Measurements from ENCODE around the gene EIF4G3. TPM values are rescaled to one million over a fixed set of nuclear protein-coding genes. Genes with fewer than 3 reads are reported as not detected.

The EIF4G3 gene
- polyA plus RNA-seq, 1 of the 3 experiments (the other 2 are of a cell fraction) = 32.0 TPM

DNA sequence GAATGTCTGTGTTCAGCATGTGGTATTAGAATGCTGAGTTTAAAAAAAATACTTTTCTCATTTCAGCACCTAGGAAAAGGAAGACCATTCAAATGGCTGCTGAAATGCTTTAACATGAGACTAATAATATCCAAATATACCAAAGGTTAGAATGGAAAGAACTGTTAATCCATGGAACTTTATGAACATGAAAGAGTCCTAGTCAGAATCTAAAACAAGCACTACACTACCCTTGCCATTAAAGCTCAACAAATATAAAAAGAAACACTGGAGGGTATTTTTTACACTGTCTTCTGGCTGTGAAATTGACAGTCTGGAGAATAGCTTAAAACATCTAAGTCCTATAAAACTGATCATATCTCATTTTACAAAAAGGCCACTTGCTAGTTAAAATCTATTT is 276.6 kb downstream of the EIF4G3 start:
- Histone ChIP-seq H3K9me3 (no peaks in the 10 kb centered on the region), H3K4me3 (ENCODE audit: low read depth in 2 of 2, low read length in 1 of 2) (no peak overlapping the region), H3K27me3 (ENCODE audit: insufficient read depth) (no peaks in the 10 kb centered on the region), H3F3A (replicated peaks; ENCODE audit: insufficient read depth) (no peaks in the 10 kb centered on the region), H2AFZ (ENCODE audit: low read depth) (no peak overlapping the region), H3K27ac (ENCODE audit: low read depth in 2 of 2, low read length in 1 of 2) (no peak overlapping the region), H4K20me1 (ENCODE audit: insufficient read depth) (no peaks in the 10 kb centered on the region), H3K4me2 (no peak overlapping the region), H3K4me1 (ENCODE audit: control insufficient read depth in 1 of 2, insufficient read depth in 2 of 2, low read depth in 1 of 2, low read length in 1 of 2) (no peaks in the 10 kb centered on the region; a peak in 1 of 4 replicates), H3K9ac (no peak overlapping the region), H3K9me2 (no peaks in the 10 kb centered on the region), H3K36me3 (replicated peaks in 1 of 2; ENCODE audit: control insufficient read depth in 1 of 2, insufficient read depth in 2 of 2, low read length in 1 of 2) (peaks cover 16 to 19% of the 10 kb centered on the region in 2 experiments), H3K79me2 (ENCODE audit: insufficient read depth) (no peaks in the 10 kb centered on the region; the same call in 1 of the 2 replicates)
- no peak for DNase-seq
- ChIA-PET POLR2A (no interaction called here), CTCF (interaction anchor here (0.6 kb wide), 1 partner anchor 203 kb away, joined by 3 read pairs; no protein-coding TSS in a partner anchor)
- no peak for TF ChIP-seq TAF1 (IDR thresholded peaks at IDR 0.05; ENCODE audit: borderline replicate concordance, low read depth, low read length)
- TF ChIP-seq CHD2 (IDR thresholded peaks at IDR 0.05; ENCODE audit: low read length, partially characterized antibody) = no peak
- TF ChIP-seq, protein P1, sequence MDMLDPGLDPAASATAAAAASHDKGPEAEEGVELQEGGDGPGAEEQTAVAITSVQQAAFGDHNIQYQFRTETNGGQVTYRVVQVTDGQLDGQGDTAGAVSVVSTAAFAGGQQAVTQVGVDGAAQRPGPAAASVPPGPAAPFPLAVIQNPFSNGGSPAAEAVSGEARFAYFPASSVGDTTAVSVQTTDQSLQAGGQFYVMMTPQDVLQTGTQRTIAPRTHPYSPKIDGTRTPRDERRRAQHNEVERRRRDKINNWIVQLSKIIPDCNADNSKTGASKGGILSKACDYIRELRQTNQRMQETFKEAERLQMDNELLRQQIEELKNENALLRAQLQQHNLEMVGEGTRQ (IDR thresholded peaks at IDR 0.05; ENCODE audit: borderline replicate concordance, low read depth, low read length) = no peak
- TF ChIP-seq USF1 (IDR thresholded peaks at IDR 0.05; ENCODE audit: borderline replicate concordance, low read depth) = no peak
- no peak for TF ChIP-seq EZH2phosphoT487 (IDR thresholded peaks at IDR 0.05; ENCODE audit: borderline replicate concordance, low read depth)
- no peak for TF ChIP-seq FOXM1 (IDR thresholded peaks at IDR 0.05; ENCODE audit: low read depth)
- no peak for TF ChIP-seq SMC3 (IDR thresholded peaks at IDR 0.05; ENCODE audit: low read depth, low read length)
- TF ChIP-seq RXRA (IDR thresholded peaks at IDR 0.05; ENCODE audit: borderline replicate concordance, low read depth) = no peak
- TF ChIP-seq, protein P2, sequence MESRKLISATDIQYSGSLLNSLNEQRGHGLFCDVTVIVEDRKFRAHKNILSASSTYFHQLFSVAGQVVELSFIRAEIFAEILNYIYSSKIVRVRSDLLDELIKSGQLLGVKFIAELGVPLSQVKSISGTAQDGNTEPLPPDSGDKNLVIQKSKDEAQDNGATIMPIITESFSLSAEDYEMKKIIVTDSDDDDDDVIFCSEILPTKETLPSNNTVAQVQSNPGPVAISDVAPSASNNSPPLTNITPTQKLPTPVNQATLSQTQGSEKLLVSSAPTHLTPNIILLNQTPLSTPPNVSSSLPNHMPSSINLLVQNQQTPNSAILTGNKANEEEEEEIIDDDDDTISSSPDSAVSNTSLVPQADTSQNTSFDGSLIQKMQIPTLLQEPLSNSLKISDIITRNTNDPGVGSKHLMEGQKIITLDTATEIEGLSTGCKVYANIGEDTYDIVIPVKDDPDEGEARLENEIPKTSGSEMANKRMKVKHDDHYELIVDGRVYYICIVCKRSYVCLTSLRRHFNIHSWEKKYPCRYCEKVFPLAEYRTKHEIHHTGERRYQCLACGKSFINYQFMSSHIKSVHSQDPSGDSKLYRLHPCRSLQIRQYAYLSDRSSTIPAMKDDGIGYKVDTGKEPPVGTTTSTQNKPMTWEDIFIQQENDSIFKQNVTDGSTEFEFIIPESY (IDR thresholded peaks at IDR 0.05; ENCODE audit: borderline replicate concordance, low read depth) = no peak
- TF ChIP-seq NRF1 (IDR thresholded peaks at IDR 0.05; ENCODE audit: low read depth, low read length) = no peak

GRCh38 chr1:20899154-20899972 is 277.3 kb downstream of the EIF4G3 start:
- POLR2A ChIA-PET = no interaction called here
- CTCF ChIA-PET = interaction anchor here (0.6 kb wide), 1 partner anchor 203 kb away, joined by 3 read pairs; no protein-coding TSS in a partner anchor
- no peaks in the 10 kb centered on the region; a peak in 1 of 4 replicates for H3K4me1 ChIP-seq (ENCODE audit: control insufficient read depth in 1 of 2, insufficient read depth in 2 of 2, low read depth in 1 of 2, low read length in 1 of 2)
- H3K79me2 ChIP-seq (ENCODE audit: insufficient read depth) = no peaks in the 10 kb centered on the region; the same call in 1 of the 2 replicates
- H3K27me3 ChIP-seq (ENCODE audit: insufficient read depth) = no peaks in the 10 kb centered on the region
- H2AFZ ChIP-seq (ENCODE audit: low read depth) = no peak overlapping the region
- no peak overlapping the region for H3K4me2 ChIP-seq
- H3F3A ChIP-seq (replicated peaks; ENCODE audit: insufficient read depth) = no peaks in the 10 kb centered on the region
- H3K27ac ChIP-seq (ENCODE audit: low read depth in 2 of 2, low read length in 1 of 2) = no peak overlapping the region
- no peak overlapping the region for H3K4me3 ChIP-seq (ENCODE audit: low read depth in 2 of 2, low read length in 1 of 2)
- no peak for DNase-seq
- no peaks in the 10 kb centered on the region for H4K20me1 ChIP-seq (ENCODE audit: insufficient read depth)
- peaks cover 15 to 20% of the 10 kb centered on the region in 2 experiments for H3K36me3 ChIP-seq (replicated peaks in 1 of 2; ENCODE audit: control insufficient read depth in 1 of 2, insufficient read depth in 2 of 2, low read length in 1 of 2)
- H3K9me3 ChIP-seq = no peaks in the 10 kb centered on the region
- no peak overlapping the region for H3K9ac ChIP-seq
- 87% methylated on average over 5 of the region's 5 CpGs for WGBS (ENCODE audit: low lambda C conversion rate)
- H3K9me2 ChIP-seq = no peaks in the 10 kb centered on the region
- no peak for TF ChIP-seq SMC3 (IDR thresholded peaks at IDR 0.05; ENCODE audit: low read depth, low read length)
- TF ChIP-seq CHD2 (IDR thresholded peaks at IDR 0.05; ENCODE audit: low read length, partially characterized antibody) = no peak
- TF ChIP-seq GABPA (IDR thresholded peaks at IDR 0.05; ENCODE audit: low read depth) = no peak
